IMR-90 (cell line): ENCODE results near the gene CDH2.

Experiments used
- BHLHE40 ChIP-seq: fragments of 150-350 bp; IDR thresholded peaks from 2 replicates; pipeline ENCODE4 v1.6.1; 2016; ENCODE audit warnings: mild to moderate bottlenecking, low read depth, low read length
- CEBPB ChIP-seq: IDR thresholded peaks from 2 replicates; pipeline ENCODE4 v1.6.1; 2012; ENCODE audit warnings: low read depth, low read length, improper control_type of control experiment
- CHD1 ChIP-seq: IDR thresholded peaks from 2 replicates; pipeline ENCODE4 v1.6.1; 2012; ENCODE audit warnings: low read depth, low read length, improper control_type of control experiment
- FOS ChIP-seq: fragments of 150-350 bp; IDR thresholded peaks from 2 replicates; pipeline ENCODE4 v1.6.1; 2016; ENCODE audit warnings: low read depth, low read length
- MAFK ChIP-seq: IDR thresholded peaks from 2 replicates; pipeline ENCODE4 v1.6.1; 2012; ENCODE audit warnings: low read depth, low read length, improper control_type of control experiment
- NFE2L2 ChIP-seq: fragments of 150-350 bp; IDR thresholded peaks from 2 replicates; pipeline ENCODE4 v1.6.1; 2016; ENCODE audit warnings: low read depth, mild to moderate bottlenecking, low read length
- POLR2A ChIP-seq: IDR thresholded peaks from 2 replicates; pipeline ENCODE4 v1.6.1; 2012; ENCODE audit warnings: mild to moderate bottlenecking, low read depth, low read length
- RAD21 ChIP-seq: IDR thresholded peaks from 2 replicates; pipeline ENCODE4 v1.6.1; 2012; ENCODE audit warnings: low read length, improper control_type of control experiment
- RCOR1 ChIP-seq: IDR thresholded peaks from 2 replicates; pipeline ENCODE4 v1.6.1; 2012; ENCODE audit warnings: mild to moderate bottlenecking, low read length, improper control_type of control experiment; ENCODE audit not compliant: insufficient replicate concordance
- RFX5 ChIP-seq: IDR thresholded peaks from 2 replicates; pipeline ENCODE4 v1.8.0; 2012; ENCODE audit warnings: low read depth, mild to moderate bottlenecking, low read length, moderate library complexity
- SMC3 ChIP-seq: fragments of 150-350 bp; IDR thresholded peaks from 2 replicates; pipeline ENCODE4 v1.6.1; 2016; ENCODE audit warnings: low read depth, mild to moderate bottlenecking, antibody characterized with exemption, low read length, moderate library complexity
- USF2 ChIP-seq: fragments of 150-350 bp; IDR thresholded peaks from 2 replicates; pipeline ENCODE4 v1.6.1; 2017; ENCODE audit warnings: mild to moderate bottlenecking, antibody characterized with exemption, low read length, low read depth
- TF ChIP-seq, protein P1 (sequence below): conservative IDR thresholded peaks from 2 replicates; pipeline ENCODE4 v1.5.1; 2012; ENCODE audit warnings: mild to moderate bottlenecking, low read depth, low read length, improper control_type of control experiment
- TF ChIP-seq, protein P2 (sequence below): fragments of 150-350 bp; IDR thresholded peaks from 2 replicates; pipeline ENCODE4 v1.6.1; 2016; ENCODE audit warnings: low read depth, mild to moderate bottlenecking, low read length, moderate library complexity, borderline replicate concordance

DNA sequence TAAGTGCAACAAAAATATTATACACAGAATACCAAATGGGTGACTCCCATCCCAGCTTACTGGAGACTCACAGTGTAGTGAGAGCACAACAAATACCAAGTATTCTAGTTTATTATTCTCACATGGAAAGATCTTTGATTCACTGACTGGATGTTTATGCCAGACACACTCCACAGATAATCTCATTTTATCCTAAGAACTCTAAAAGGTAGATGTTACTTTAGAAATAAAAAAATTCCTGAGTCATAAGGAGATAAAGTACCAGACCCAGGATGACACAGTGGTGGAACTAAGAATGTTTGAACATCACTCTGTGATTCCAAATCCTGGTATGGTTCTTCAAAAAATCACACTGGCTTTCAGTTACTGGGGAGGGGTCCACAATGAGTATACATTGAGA lies 136.2 kb downstream of the CDH2 start:
- TF ChIP-seq SMC3 (no peak), POLR2A (no peak), RCOR1 (no peak), MAFK (no peak), RAD21 (no peak), RFX5 (no peak), FOS (no peak), CHD1 (no peak), USF2 (no peak), BHLHE40 (no peak), NFE2L2 (no peak), CEBPB (no peak)
- TF ChIP-seq, protein P1, sequence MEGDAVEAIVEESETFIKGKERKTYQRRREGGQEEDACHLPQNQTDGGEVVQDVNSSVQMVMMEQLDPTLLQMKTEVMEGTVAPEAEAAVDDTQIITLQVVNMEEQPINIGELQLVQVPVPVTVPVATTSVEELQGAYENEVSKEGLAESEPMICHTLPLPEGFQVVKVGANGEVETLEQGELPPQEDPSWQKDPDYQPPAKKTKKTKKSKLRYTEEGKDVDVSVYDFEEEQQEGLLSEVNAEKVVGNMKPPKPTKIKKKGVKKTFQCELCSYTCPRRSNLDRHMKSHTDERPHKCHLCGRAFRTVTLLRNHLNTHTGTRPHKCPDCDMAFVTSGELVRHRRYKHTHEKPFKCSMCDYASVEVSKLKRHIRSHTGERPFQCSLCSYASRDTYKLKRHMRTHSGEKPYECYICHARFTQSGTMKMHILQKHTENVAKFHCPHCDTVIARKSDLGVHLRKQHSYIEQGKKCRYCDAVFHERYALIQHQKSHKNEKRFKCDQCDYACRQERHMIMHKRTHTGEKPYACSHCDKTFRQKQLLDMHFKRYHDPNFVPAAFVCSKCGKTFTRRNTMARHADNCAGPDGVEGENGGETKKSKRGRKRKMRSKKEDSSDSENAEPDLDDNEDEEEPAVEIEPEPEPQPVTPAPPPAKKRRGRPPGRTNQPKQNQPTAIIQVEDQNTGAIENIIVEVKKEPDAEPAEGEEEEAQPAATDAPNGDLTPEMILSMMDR = no peak
- TF ChIP-seq, protein P2, sequence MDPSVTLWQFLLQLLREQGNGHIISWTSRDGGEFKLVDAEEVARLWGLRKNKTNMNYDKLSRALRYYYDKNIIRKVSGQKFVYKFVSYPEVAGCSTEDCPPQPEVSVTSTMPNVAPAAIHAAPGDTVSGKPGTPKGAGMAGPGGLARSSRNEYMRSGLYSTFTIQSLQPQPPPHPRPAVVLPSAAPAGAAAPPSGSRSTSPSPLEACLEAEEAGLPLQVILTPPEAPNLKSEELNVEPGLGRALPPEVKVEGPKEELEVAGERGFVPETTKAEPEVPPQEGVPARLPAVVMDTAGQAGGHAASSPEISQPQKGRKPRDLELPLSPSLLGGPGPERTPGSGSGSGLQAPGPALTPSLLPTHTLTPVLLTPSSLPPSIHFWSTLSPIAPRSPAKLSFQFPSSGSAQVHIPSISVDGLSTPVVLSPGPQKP = no peak
